SJCRH30 (cell line): Measurements from ENCODE around the gene KCNMA1. TPM values are rescaled to one million over a fixed set of nuclear protein-coding genes. Genes with fewer than 3 reads are reported as not detected.
A peak's percentile ranks its signal among the peaks of the same experiment; 100 is the strongest.

ENCODE experiments used
- DNase-seq, 2 experiments: peaks; one replicate each; pipeline ENCODE4 v3.0.0-alpha.2; 2015 to 2020
- H3K27ac ChIP-seq: fragments of 250-450 bp; sonication (Bioruptor Pico); 2 replicates; pipeline ENCODE4 v1.5.1; 2020; ENCODE audit warnings: mild to moderate bottlenecking, moderate library complexity
- H3K27me3 ChIP-seq: fragments of 250-450 bp; sonication (Bioruptor Pico); 2 replicates; pipeline ENCODE4 v1.5.1; 2020; ENCODE audit warnings: mild to moderate bottlenecking, moderate library complexity
- H3K36me3 ChIP-seq: fragments of 250-450 bp; sonication (Bioruptor Pico); 2 replicates; pipeline ENCODE4 v1.5.1; 2020; ENCODE audit warnings: mild to moderate bottlenecking, moderate library complexity
- H3K4me1 ChIP-seq: fragments of 250-450 bp; sonication (Bioruptor Pico); 2 replicates; pipeline ENCODE4 v1.5.1; 2020; ENCODE audit warnings: mild to moderate bottlenecking, moderate library complexity
- H3K4me3 ChIP-seq: fragments of 250-450 bp; sonication (Bioruptor Pico); 2 replicates; pipeline ENCODE4 v1.5.1; 2020; ENCODE audit warnings: mild to moderate bottlenecking, moderate library complexity
- H3K9me3 ChIP-seq: fragments of 250-450 bp; sonication (Bioruptor Pico); replicated peaks from 2 replicates; pipeline ENCODE4 v1.5.1; 2020; ENCODE audit warnings: mild to moderate bottlenecking, moderate library complexity
- total RNA-seq: library from RNA; depleted of rRNA; stranded (reverse); fragments of >200 nt; shearing (Covaris generic); gene quantifications from 2 replicates; pipeline ENCODE4 v1.2.3, GENCODE V29; 2014

Gene KCNMA1
- total RNA-seq, 1 experiment from 2014 or later = 0.69 TPM

DNA sequence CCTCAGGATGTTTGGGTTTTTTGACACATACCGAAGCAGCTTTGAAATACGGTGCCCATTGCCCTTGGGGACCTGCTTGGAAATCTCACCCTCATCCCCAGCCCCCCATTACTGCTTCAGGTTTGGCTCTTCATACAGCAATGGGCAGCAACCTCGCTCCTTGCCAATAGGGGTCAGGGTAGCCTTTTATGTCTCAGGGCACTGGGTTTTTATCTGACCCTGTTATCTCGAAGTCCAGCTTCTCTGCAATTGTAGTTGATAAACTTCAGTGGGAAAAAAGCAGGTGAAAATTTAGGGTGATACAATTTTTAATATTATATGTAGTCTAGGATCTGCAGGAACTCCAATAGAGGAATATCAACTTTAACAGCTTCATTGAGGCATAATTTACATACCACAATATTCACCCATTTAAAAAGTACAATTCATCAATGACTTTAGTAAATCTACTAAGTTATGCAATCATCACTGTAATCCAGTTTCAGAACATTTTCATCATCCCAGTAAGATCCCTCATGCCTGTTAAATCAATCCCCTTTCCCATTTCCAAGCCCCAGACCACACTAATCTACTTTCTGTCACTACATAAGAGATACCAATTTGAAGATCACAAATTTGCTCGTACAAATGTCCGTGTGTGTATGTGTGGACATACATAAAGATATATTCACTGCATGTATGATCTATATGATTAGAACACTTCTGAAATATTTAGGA, 386.2 kb downstream of the KCNMA1 start:
- peaks cover 20% of the 10 kb centered on the region for H3K4me1 ChIP-seq
- no peaks in the 10 kb centered on the region for H3K36me3 ChIP-seq
- H3K4me3 ChIP-seq = no peak overlapping the region
- H3K27me3 ChIP-seq = no peaks in the 10 kb centered on the region
- peaks cover 3% of the 10 kb centered on the region; the same call in 1 of the 2 replicates for H3K9me3 ChIP-seq
- H3K27ac ChIP-seq = no peak overlapping the region
- peak; percentile 38 to 75 for DNase-seq

DNA sequence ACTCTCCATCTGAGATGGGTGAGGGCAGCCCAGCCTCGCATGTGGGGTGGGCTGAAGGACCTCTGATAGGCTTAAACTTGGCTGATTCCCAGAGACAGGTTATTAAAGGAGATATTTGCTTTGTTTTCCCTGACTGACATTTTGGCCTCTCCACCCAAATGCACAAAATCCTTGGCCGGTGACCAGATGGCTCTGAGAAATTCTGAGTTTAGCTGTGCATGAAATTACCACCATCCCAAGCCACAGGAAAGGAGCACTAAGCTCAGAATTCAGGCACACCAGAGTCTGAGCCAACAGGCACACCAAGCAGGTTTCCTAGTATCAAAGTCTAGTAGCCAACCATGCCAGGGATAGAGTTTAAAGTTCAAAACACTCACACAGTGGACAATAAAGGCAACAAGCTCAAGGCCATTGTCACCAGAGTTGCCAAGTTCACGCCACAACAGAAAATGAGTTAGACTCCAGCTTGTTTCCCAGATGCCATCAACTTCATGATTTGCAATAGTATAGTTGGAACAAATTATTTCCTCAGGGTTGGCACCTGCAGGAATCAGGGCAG, 387.6 kb downstream of the KCNMA1 start:
- no peak for DNase-seq
- H3K27me3 ChIP-seq = no peaks in the 10 kb centered on the region
- no peak overlapping the region for H3K4me3 ChIP-seq
- H3K36me3 ChIP-seq = no peaks in the 10 kb centered on the region
- H3K27ac ChIP-seq = no peak overlapping the region
- H3K9me3 ChIP-seq = peaks cover 3% of the 10 kb centered on the region; the same call in 1 of the 2 replicates
- peaks cover 20% of the 10 kb centered on the region for H3K4me1 ChIP-seq

DNA sequence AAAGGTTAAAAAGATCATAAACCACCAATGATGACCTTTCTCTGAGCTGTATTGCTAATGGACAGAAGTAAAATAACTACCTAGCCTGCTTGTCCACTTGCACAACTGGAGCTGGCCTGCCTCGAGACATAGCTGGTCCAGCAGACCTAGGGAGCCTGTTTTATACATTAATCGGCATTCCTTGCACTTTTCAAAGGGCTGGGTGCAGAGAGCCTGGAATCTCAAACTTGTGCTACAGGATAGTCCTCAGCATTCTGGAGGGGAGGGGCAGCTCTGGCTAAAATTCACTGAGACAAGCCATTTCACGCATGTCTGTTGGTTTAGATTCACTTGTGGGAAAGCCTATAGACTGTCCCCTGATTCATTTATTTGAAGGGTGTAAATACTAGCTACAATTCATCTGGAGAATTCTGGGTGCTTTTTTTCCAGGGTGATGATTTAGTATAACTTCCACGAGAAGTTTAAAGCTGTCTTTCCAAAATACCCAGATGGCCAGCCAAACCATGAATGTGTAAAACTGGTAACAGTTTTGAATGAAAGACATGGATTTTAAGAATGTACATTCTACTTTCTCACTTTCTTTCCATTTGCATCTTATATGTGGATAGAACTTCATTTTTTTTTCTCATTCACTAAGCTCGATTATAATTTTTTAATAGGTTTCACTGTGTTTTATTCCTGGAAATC, 389.4 kb downstream of the KCNMA1 start:
- no peak for DNase-seq
- peaks cover 3% of the 10 kb centered on the region; the same call in 1 of the 2 replicates for H3K9me3 ChIP-seq
- no peaks in the 10 kb centered on the region for H3K27me3 ChIP-seq
- H3K36me3 ChIP-seq = no peaks in the 10 kb centered on the region
- no peak overlapping the region for H3K27ac ChIP-seq
- H3K4me1 ChIP-seq = peaks cover 30% of the 10 kb centered on the region
- H3K4me3 ChIP-seq = no peak overlapping the region

DNA sequence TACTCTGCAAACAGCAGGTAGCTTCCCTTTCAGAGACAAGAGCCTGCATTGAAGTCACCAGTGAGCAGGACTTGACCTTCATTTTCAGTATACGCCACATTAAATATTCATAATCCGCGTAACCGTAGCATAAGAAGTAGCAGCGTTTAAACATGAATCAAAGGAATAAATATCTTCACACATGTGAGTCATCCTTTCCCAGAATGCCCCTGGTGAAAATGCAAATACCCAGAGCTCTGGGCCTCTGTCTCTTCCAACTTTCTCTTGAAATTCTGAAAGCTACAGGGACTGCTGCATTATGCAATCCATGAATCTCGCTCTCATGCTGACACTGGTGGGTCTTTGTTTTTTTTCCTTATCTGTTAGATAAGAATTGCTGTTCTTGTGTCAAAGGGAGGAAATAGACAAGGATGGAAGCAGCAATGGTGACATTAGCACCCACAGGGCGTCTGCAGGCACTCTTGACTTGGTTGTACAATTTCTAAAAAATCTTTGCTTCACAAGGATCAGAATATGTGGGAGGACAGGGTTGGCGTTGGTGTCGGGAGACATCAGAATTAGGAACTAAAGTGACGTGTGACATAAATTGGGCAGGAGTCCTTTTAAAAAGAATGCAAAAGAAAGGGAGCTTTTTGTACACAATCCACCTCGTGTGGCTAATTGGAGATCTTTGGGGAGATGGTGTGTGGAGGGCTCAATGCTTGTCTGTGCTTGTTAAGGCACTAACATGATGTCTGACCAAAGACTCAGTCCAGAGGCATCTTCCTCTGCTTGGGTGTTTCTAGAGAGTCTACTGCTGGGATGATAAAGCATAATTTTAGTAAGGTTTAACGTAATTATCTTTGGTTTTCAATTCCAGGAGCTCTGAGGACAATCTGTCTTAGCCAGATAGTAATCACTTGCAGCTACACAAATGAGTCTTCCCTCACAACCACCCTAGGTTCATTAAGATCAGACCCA, 390.3 kb downstream of the KCNMA1 start:
- no peak overlapping the region for H3K27ac ChIP-seq
- no peak overlapping the region for H3K4me3 ChIP-seq
- peaks cover 3% of the 10 kb centered on the region; the same call in 1 of the 2 replicates for H3K9me3 ChIP-seq
- no peaks in the 10 kb centered on the region for H3K27me3 ChIP-seq
- no peaks in the 10 kb centered on the region for H3K36me3 ChIP-seq
- DNase-seq = peak in 1 of 2 experiments; percentile 10
- H3K4me1 ChIP-seq = peaks cover 31% of the 10 kb centered on the region

DNA sequence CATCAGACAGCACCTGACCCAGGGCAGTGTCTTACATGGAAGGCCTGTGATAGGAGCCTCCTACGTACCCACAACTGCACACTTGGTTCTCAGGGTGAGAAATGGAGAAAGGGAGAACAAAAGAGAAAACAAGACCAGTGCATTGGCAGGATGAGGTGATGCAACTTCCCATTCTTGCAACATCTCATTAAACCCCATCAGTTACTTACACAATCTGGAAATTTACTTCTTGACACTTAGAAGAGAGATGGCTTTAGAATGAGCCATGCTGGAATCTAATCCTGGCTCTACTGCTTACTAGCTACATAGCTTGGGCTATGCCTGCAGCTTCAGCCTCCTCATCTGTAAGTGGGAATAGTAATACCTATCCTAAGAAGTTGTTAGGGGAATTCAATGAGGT, 391.7 kb downstream of the KCNMA1 start:
- Histone ChIP-seq H3K9me3 (no peaks in the 10 kb centered on the region), H3K36me3 (no peaks in the 10 kb centered on the region), H3K4me1 (peaks cover 22% of the 10 kb centered on the region), H3K27ac (no peak overlapping the region), H3K27me3 (no peaks in the 10 kb centered on the region), H3K4me3 (no peak overlapping the region)
- DNase-seq = no peak

DNA sequence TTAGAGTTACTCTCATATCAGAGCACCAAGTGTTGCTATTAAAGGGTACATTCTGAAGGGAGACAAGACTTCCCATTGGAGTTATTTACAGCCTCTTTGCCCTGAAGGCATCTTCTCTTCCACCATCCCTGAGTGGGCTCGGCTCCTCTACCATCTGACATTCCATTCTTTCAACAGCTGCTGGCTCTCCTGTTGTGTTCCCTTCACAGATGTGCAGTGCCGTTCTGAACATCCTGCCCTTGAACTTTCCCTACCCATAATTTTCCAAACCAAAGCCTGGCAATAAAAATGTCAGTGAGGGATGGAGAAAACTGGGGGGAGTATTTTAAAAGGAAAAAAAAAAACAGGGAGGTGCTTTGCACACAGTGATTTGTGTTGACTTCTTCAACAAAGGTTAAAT, 392.9 kb downstream of the KCNMA1 start:
- peaks cover 22% of the 10 kb centered on the region for H3K4me1 ChIP-seq
- no peaks in the 10 kb centered on the region for H3K9me3 ChIP-seq
- H3K27ac ChIP-seq = no peak overlapping the region
- no peaks in the 10 kb centered on the region for H3K36me3 ChIP-seq
- peak; percentile 60 to 80 for DNase-seq
- H3K27me3 ChIP-seq = no peaks in the 10 kb centered on the region
- H3K4me3 ChIP-seq = no peak overlapping the region

DNA sequence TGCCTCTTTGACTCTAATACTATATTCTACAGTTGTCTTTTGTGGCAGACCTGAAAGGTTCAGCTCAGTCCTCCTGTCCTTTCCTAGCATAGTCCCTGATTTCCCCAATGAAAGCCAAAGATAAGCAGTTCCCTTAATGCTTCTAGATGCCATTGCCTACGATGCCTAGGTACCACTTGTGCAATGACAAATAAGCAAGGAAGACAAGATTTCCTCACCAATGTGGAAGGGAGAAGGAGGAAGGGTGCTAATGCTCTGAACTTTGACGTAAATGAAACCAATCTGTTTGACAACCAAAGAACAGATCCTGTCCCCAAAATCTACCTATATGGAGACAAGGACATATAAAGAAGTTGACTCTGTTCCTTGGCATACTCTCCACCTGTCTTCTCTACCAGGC, 393.3 kb downstream of the KCNMA1 start:
- Histone ChIP-seq H3K36me3 (no peaks in the 10 kb centered on the region), H3K27ac (no peak overlapping the region), H3K4me1 (peaks cover 22% of the 10 kb centered on the region), H3K27me3 (no peaks in the 10 kb centered on the region), H3K4me3 (no peak overlapping the region), H3K9me3 (no peaks in the 10 kb centered on the region)
- DNase-seq = no peak

DNA sequence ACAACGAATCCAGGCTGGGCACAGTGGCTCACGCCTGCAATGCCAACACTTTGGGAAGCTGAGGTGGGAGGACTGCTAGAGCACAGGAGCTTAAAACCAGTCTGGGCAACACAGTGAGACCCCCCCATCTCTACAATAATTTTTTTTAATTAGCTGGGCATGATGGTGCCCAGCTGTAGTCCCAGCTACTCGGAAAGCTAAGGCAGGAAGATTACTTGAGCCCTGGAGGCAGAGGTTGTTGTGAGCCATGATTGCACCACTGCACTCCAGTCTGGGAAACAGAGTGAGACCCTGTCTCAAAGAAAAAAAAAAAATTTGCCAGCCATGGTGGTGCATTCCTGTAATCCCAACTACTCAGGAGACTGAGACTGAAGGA, 396.3 kb downstream of the KCNMA1 start:
- Histone ChIP-seq H3K27me3 (no peaks in the 10 kb centered on the region), H3K4me3 (no peak overlapping the region), H3K27ac (no peak overlapping the region), H3K36me3 (no peaks in the 10 kb centered on the region), H3K9me3 (no peaks in the 10 kb centered on the region), H3K4me1 (peaks cover 29% of the 10 kb centered on the region)
- DNase-seq = no peak

DNA sequence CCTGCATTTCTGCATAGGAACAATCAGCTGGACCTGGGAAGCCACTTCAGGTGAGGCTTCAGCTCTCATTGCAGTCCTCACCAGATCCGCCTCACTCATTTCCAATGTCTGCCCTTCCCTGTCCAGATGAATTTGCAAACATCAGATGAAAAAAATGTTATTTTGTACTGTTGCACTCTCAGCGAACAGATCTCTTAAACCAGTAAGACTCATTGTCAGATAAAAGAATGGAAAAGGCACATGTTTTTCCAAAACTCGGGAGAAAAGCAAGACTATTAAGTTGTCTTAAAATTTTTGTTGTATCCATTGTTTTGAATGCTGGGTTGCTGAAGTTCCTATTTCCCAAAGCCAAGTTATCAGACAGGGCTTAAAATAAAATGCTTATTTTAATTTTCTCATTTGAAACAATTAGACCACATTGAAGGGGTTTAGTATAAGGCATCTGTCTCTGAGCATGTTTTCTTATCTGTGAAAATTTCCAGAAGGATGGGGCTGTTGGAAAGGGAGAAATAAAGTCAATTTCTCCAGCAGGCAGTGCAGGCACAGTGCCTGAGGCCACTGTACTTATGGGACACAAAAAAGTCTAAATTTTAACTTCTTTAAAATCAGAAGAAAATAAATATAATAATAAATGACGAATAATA, 396.8 kb downstream of the KCNMA1 start:
- H3K9me3 ChIP-seq = no peaks in the 10 kb centered on the region
- H3K27ac ChIP-seq = no peak overlapping the region
- H3K4me3 ChIP-seq = no peak overlapping the region
- DNase-seq = no peak
- H3K36me3 ChIP-seq = no peaks in the 10 kb centered on the region
- no peaks in the 10 kb centered on the region for H3K27me3 ChIP-seq
- peaks cover 29% of the 10 kb centered on the region for H3K4me1 ChIP-seq

DNA sequence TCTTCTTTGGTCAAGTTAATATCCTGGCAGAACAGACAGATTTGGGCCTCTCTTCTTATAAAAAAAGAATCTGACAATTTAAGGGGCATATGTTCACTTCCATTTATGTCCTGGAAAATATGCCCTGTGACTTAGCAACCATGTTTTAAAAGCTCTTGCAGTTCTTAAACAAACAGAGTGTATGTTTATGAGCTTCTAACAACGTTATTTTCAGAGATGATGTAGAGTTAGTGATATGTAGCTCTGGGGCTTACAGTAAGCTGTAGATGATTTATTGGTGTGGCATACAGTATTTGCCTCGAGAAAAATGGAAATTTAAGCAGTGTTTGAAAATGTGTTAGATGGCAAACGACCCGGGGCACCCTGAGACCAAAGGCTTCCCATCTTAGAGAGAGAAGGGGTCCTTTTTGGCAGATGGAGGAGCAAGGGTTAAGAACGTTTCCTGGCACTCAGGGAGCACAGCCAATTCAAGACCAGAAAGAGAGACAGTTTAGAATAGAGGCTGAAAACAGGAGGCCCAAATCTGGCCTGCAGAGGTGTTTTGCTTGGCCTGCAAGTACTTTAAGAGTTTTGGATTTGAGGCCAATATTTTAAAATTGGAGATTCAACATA, 397.5 kb downstream of the KCNMA1 start:
- Histone ChIP-seq H3K27ac (no peak overlapping the region), H3K36me3 (no peaks in the 10 kb centered on the region), H3K9me3 (no peaks in the 10 kb centered on the region), H3K27me3 (no peaks in the 10 kb centered on the region), H3K4me1 (peaks cover 29% of the 10 kb centered on the region), H3K4me3 (no peak overlapping the region)
- no peak for DNase-seq

DNA sequence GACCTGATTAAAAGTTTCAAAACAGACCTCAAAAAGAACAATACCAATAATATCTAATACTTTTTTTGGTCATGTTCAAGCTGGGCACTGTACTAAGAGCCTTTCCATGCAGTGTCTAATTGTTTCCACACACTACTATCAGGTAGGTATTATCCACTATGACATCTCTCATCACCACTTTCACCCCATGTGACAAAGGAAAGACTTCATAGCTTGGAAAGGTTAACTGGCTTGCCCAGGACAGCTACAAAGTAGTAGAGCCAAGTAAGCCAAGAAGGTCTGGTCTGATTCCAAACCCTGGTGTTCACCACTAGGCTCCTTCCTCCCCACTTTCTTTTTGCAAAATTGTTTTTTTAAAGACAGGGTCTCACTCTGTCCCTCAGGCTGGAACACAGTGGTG, 400.5 kb downstream of the KCNMA1 start:
- no peak overlapping the region for H3K4me3 ChIP-seq
- no peaks in the 10 kb centered on the region for H3K36me3 ChIP-seq
- H3K27me3 ChIP-seq = no peaks in the 10 kb centered on the region
- no peak for DNase-seq
- peaks cover 7% of the 10 kb centered on the region; the same call in 1 of the 2 replicates for H3K4me1 ChIP-seq
- H3K9me3 ChIP-seq = no peaks in the 10 kb centered on the region
- no peak overlapping the region for H3K27ac ChIP-seq

DNA sequence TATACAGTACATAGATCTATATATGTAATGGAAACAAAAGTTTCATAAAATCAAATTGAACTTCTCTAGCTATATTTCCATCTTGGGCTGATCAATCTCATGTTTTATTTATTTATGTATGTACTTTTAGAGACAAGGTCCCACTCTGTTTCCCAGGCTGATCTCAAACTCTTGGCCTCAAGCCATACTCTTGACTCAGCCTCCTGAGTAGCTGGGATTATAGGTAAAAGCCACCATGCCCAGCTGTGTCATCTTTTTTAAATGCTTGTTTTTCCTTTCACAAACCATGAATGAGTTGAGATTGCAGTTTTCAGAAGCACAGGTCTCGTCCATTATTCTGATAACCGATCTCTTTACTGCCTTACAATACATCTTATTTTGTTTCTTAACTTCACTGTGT, 400.9 kb downstream of the KCNMA1 start:
- Histone ChIP-seq H3K4me1 (peaks cover 7% of the 10 kb centered on the region; the same call in 1 of the 2 replicates), H3K4me3 (no peak overlapping the region), H3K9me3 (no peaks in the 10 kb centered on the region), H3K36me3 (no peaks in the 10 kb centered on the region), H3K27ac (no peak overlapping the region), H3K27me3 (no peaks in the 10 kb centered on the region)
- peak; percentile 13 to 46 for DNase-seq

DNA sequence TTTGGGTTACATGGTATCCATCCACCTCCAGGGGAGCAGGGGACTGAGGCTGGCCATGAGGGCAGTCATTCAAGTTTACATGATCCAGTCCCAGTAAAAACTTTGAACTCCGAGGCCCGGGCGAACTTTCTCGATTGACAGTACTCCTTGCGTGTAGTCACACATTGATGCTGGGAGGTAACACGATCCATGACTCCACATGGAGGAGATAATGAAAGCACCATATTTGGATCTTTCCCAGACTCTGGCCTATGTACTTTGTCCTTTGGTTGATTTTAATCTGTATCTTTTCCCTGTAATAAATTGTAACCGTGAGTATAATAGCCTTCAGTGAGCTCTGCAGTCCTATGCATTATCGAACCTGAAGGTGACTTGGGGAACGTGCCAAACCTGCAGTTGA, 401.6 kb downstream of the KCNMA1 start:
- Histone ChIP-seq H3K4me3 (no peak overlapping the region), H3K36me3 (no peaks in the 10 kb centered on the region), H3K4me1 (peaks cover 7% of the 10 kb centered on the region; the same call in 1 of the 2 replicates), H3K27me3 (no peaks in the 10 kb centered on the region), H3K9me3 (no peaks in the 10 kb centered on the region), H3K27ac (no peak overlapping the region)
- no peak for DNase-seq

DNA sequence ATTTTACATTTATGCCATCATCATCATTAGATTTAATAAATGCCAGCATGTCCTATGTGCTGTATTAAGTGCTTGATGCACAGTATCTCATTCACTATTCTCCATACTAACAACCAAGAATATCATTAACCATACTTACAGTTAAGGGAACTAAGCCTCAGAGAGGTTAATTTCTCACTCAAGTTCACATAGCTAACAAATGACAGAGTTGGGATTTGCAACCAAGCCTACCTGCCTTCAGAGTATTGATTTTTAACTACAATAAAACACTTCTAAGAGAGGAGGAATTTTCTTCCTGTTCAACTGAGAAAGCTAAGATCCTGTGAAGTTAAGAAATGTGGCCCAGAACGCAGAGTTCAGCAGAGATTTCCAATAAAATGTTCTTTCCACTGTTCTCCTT, 403.0 kb downstream of the KCNMA1 start:
- Histone ChIP-seq H3K9me3 (no peaks in the 10 kb centered on the region), H3K27ac (no peak overlapping the region), H3K4me3 (no peak overlapping the region)

More for the DNA sequence above, 403.0 kb downstream of the KCNMA1 start:
- H3K4me1 ChIP-seq = peaks cover 7% of the 10 kb centered on the region; the same call in 1 of the 2 replicates
- no peaks in the 10 kb centered on the region for H3K36me3 ChIP-seq
- no peak for DNase-seq
- H3K27me3 ChIP-seq = no peaks in the 10 kb centered on the region
